Measurements from ENCODE around the gene ASIC1.

DNA sequence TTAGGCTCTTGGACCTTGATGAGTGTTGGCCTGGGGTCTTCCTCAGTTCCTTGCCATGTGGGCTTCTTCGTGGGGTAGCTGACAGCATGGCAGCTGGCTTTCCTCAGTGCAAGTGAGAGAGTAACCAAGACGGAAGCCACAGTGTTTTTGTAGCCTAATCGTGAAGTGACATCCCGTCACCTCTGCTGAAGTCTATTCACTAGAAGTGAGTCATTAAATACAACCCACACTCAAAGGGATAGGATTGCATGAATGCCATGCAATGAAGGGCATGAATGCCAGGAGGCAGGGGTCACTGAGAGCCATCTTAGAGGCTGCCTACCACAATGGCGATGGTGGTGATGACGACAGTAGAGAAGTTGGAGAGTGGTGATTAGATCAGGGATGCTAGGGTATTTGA lies 13.5 kb upstream of the ASIC1 start:
- TF ChIP-seq CTCF (conservative IDR thresholded peaks at IDR 0.05; ENCODE audit: low read depth, low read length), result no peak
- TF ChIP-seq EZH2 (IDR thresholded peaks at IDR 0.05; ENCODE audit: borderline replicate concordance, low read depth, low read length, poor library complexity, severe bottlenecking), result no peak
